ENCODE results near the gene CD52.

CD52 gene

GRCh38 chr1:26357121-26357602 is 39.4 kb downstream of the CD52 start:
- no peak for DNase-seq (ENCODE audit: low spot score)

GRCh38 chr1:26358411-26359384 is 40.9 kb downstream of the CD52 start:
- no peak for DNase-seq (ENCODE audit: low spot score)

DNA sequence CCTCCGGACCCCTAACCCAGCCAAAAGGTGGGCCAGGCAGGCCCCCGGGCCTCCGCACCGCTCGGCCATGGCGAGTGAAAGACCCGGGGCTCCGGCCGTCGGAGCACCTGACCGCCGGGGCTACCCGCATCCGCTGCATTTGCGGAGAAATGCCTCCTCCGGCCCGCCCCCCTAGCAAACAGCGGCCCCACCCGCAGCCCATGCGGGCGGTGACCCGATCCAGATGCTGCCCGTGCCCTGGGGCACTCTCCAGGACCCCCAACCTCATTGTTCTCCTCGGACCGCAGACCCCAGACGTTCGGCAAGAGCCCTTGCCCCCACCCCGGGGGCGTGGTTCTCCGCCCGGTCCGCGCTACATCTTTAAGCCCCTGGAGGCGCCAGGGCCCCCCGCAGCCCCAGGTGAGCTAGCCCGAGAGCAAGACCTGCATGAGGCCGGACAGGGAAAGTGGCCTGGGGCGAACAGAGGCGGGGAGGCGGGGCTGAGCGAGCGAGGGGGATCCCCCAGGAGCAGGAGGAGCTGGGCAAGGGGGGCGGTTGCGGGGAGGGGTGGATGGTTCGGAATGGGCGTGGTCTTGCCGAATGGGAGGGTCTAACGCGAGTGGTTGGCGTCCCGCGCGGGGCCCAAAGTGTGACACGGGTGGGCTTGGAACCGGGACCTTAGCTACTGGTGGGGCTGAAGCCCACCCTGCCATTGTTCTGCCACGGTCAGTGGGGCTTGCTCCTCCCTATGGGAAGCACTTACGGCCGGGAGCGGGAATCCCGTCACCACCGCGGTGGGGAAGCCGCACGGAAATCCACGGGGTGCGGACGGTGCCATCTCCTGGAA is 42.4 kb downstream of the CD52 start:
- no peak for DNase-seq (ENCODE audit: low spot score)

- DNase-seq (ENCODE audit: low spot score), result no peak
These were observed 43.2 kb downstream of the CD52 start for GRCh38 chr1:26360807-26361604.

DNA sequence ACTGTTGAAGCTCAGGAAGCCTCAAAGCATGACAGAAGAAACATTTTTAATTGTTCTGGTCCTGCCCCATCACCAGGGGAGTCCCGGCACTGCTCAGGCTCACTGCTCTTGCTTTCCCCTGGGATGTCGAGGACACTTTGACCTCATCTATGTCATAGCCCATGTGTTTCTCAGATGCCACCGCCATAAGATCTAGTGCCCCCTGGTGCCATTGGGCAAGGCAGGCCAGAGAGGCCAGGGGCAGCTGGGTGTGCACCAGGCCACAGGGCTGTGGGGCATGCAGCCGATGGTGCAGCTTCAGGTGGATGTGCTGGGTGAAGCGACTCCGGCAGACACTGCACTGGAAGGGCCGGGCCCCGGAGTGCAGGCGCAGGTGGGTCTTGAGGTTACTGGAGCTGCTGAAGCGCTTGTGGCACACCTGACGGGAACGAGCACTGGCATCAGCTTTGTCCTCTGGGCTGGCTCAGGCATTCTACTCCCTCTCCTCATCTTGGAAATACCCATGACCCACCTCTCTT is 43.9 kb downstream of the CD52 start:
- DNase-seq (ENCODE audit: low spot score), result no peak

DNA sequence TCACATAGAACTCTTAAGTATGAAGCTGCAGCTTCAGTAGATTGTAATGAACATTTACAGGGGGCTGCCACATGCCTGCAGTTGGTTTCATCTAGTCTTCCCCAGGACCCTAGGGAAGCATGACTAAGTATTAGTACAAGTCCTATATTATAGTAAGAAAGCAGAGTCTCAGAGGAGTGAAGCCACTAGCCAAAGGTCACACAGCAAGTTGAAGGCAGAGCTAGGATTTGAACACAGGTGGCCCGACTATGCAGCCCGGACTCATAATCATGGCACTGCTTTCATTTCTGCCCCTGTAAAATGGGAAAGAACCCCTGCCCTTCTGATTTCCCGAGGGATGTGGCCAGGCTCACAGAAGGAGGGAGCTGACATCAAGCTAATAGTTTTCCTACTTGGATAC is 44.6 kb downstream of the CD52 start:
- DNase-seq (ENCODE audit: low spot score), result no peak

DNA sequence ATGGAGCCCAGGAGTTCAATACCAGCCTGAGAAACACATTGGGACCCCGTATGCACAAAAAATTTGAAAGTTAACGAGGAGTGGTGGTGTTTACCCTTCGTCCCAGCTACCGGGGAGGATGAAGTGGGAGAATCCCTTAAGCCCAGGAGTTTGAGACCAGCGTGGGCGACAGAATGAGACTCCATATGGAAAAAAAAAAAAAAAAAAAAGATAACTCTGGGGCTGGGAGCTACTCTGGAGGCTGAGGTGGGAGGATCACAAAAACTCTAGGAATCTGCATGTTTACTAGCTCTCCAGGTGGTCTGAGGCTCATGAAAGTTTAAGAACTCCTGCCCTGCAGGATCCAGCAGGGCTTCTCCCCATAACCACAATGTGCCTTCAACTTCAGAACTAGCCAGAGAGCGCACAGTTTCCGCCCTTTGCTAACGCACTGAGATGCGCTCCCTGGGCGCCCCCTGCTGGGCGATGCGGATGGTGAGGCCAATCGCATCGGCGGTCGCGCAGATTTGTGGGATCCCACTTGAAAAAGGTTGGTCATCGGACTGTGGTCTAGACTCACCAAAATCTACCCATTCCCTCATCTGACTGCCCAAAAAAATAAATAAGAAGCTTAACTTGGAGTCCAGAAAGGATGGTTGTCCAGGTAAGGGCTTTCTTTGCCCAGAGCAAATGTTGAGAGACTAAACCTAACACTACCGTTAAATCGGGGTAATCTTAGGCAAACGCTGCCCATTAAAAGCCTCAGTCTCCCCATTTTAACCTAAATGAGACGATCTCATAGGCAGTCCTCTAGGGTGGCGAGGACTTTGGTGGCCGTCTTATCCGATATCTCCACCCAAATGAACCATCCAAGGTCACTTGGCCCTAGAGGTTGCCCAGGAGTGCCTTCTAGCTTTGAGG is 46.0 kb downstream of the CD52 start:
- DNase-seq (ENCODE audit: low spot score), result peak; percentile 59

DNA sequence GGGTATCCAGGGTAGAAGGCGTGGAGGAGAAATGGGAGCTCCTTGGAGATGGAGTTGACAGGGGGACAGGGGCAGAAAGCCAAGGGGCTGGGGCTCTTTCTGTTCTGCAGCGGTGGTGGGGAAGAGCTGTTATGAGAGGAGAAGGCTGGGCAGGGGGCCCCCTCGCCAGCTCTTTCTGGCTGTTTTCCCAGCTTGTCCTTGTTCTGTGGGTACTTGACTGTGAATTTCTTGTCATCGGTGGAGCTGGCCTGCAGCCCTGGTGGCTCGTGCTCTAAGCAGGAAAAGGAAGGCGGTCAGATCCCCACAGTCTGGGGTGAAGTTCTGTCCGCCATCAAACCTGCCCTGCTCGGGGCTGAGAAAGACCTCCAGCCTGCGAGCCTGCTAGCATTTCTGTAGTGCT is 47.2 kb downstream of the CD52 start:
- no peak for DNase-seq (ENCODE audit: low spot score)

DNA sequence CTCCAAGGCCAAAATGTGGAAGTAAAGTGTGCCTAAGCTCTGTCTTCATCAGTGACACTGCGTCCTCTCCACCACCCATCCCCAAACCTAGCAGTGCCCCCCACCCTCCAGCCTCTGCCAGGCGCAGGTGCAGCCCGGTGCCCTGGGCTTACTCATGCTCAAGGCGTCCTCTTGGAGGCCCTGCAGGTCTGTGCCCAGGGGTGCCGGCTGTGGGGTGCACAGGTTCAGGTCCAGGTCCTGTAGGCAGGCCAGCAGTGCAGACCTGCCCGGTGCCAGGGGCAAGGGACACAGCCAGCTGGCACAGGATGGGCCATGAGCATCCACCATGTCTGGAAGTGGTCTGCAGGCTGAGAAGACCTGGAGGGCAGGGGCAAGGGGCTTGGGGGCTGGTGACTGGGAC is 49.7 kb downstream of the CD52 start:
- no peak for DNase-seq (ENCODE audit: low spot score)

GRCh38 chr1:26368006-26368405 is 50.2 kb downstream of the CD52 start:
- DNase-seq (ENCODE audit: low spot score), result no peak

DNA sequence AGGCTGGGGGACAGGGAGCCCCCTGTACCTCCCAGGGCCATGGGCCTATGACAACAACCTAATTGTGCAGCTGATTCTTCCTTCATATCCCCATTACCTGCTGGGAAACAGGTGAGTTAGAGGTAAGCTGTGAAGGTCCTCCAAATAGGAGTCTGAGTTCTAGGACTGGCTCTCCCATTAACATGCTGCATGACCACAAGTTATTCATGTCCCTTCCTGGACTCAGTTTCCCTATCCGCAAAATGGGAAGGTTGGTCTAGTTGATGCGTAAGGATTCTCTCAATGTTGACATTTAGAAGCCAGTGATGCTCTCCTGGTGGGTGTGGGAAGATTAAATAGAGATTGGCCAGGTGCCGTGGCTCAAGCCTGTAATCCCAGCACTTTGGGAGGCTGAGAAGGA is 50.7 kb downstream of the CD52 start:
- no peak for DNase-seq (ENCODE audit: low spot score)
